ENCODE data around the gene TTC5.

GRCh38 chr14:20333494-20333841 is 27.7 kb upstream of the TTC5 start:
- TF ChIP-seq EGR1 (IDR thresholded peaks at IDR 0.05) (no peak), EP300 (IDR thresholded peaks at IDR 0.05; ENCODE audit: borderline replicate concordance) (no peak), CREB1 (IDR thresholded peaks at IDR 0.05; ENCODE audit: low read depth) (no peak), ZBTB7A (IDR thresholded peaks at IDR 0.05; ENCODE audit: low read depth) (no peak), REST (IDR thresholded peaks at IDR 0.05; ENCODE audit: low read depth) (no peak), RAD21 (IDR thresholded peaks at IDR 0.05; ENCODE audit: low read depth) (no peak), TCF12 (IDR thresholded peaks at IDR 0.05; ENCODE audit: low read depth) (no peak), TAF1 (IDR thresholded peaks at IDR 0.05; ENCODE audit: low read depth) (no peak), FOXM1 (IDR thresholded peaks at IDR 0.05; ENCODE audit: borderline replicate concordance, low read depth) (no peak), YY1 (IDR thresholded peaks at IDR 0.05; ENCODE audit: low read depth) (no peak), NFIC (IDR thresholded peaks at IDR 0.05) (no peak)
